SK-N-MC (cell line): ENCODE measurements around the gene TP53.

Experiments used
- DNase-seq: peaks from one replicate; pipeline ENCODE4 v3.0.0-alpha.2; 2011; ENCODE audit warnings: low read depth, low spot score
- H3K27ac ChIP-seq: fragments of 200-600 bp; sonication (generic); 2 replicates; pipeline ENCODE4 v1.5.1; 2016; ENCODE audit warnings: mixed run types
- H3K36me3 ChIP-seq: fragments of 200-600 bp; sonication (generic); 2 replicates; pipeline ENCODE4 v1.6.1; 2017; ENCODE audit warnings: antibody characterized with exemption, low read length, mixed read lengths; ENCODE audit not compliant: insufficient read depth
- H3K4me3 ChIP-seq: fragments of 200-600 bp; sonication (generic); 2 replicates; pipeline ENCODE4 v1.5.1; 2016
- H3K9ac ChIP-seq: fragments of 200-600 bp; sonication (generic); 2 replicates; pipeline ENCODE4 v1.8.0; 2017; ENCODE audit warnings: mixed run types, mixed read lengths; ENCODE audit not compliant: insufficient read length
- H3K9me3 ChIP-seq: fragments of 200-600 bp; sonication (generic); 2 replicates; pipeline ENCODE4 v1.6.1; 2017; ENCODE audit warnings: low read depth, mild to moderate bottlenecking, antibody characterized with exemption, low read length, moderate library complexity, mixed read lengths
- EZH2 ChIP-seq: fragments of 200-600 bp; sonication (generic); IDR thresholded peaks from one replicate; pipeline ENCODE4 v1.6.1; 2017; ENCODE audit warnings: antibody characterized with exemption
- FOXP2 ChIP-seq: optimal IDR thresholded peaks from 2 replicates; pipeline ENCODE3; 2011; ENCODE audit warnings: mild to moderate bottlenecking, moderate library complexity; ENCODE audit not compliant: insufficient read depth; ENCODE audit errors: extremely low read length, control extremely low read depth
- POLR2AphosphoS5 ChIP-seq: IDR thresholded peaks from 2 replicates; pipeline ENCODE4 v1.6.1; 2012; ENCODE audit warnings: mild to moderate bottlenecking, low read depth, low read length, borderline replicate concordance

Gene TP53

GRCh38 chr17:7709031-7709430, 21.7 kb upstream of the TP53 start:
- no peaks in the 10 kb centered on the region for H3K36me3 ChIP-seq
- H3K4me3 ChIP-seq = no peak overlapping the region
- DNase-seq = no peak
- H3K27ac ChIP-seq = no peak overlapping the region
- H3K9ac ChIP-seq = no peak overlapping the region
- no peaks in the 10 kb centered on the region for H3K9me3 ChIP-seq
- TF ChIP-seq FOXP2 (no peak), EZH2 (no peak), POLR2AphosphoS5 (no peak)

GRCh38 chr17:7707858-7708750, 20.8 kb upstream of the TP53 start:
- H3K4me3 ChIP-seq = no peak overlapping the region
- DNase-seq = no peak
- TF ChIP-seq FOXP2 (no peak), POLR2AphosphoS5 (no peak), EZH2 (no peak)
- no peak overlapping the region for H3K27ac ChIP-seq
- no peaks in the 10 kb centered on the region for H3K36me3 ChIP-seq
- H3K9ac ChIP-seq = no peak overlapping the region
- H3K9me3 ChIP-seq = no peaks in the 10 kb centered on the region

GRCh38 chr17:7707446-7707845, 20.2 kb upstream of the TP53 start:
- no peak for DNase-seq
- Histone ChIP-seq H3K9me3 (no peaks in the 10 kb centered on the region), H3K9ac (no peak overlapping the region), H3K36me3 (no peaks in the 10 kb centered on the region), H3K27ac (no peak overlapping the region), H3K4me3 (no peak overlapping the region)
- TF ChIP-seq POLR2AphosphoS5 (no peak), FOXP2 (no peak), EZH2 (no peak)

- Histone ChIP-seq H3K9ac (no peak overlapping the region), H3K4me3 (no peak overlapping the region), H3K36me3 (no peaks in the 10 kb centered on the region; the same call in 1 of the 2 replicates), H3K9me3 (no peaks in the 10 kb centered on the region), H3K27ac (no peak overlapping the region)
- DNase-seq = no peak
- TF ChIP-seq POLR2AphosphoS5 = no peak
- no peak for TF ChIP-seq EZH2
- no peak for TF ChIP-seq FOXP2
These were observed 19.5 kb upstream of the TP53 start for GRCh38 chr17:7706631-7707354.

GRCh38 chr17:7705269-7706255, 18.3 kb upstream of the TP53 start:
- H3K9me3 ChIP-seq = no peaks in the 10 kb centered on the region
- TF ChIP-seq EZH2 = no peak
- DNase-seq = no peak
- no peaks in the 10 kb centered on the region; the same call in 1 of the 2 replicates for H3K36me3 ChIP-seq
- peak overlapping the region; percentile 72 for H3K4me3 ChIP-seq
- H3K9ac ChIP-seq = peak overlapping the region; percentile 50
- H3K27ac ChIP-seq = no peak overlapping the region

GRCh38 chr17:7704601-7705268, 17.4 kb upstream of the TP53 start, which contains the start of gene EFNB3:
TSS of gene EFNB3 (plus strand) at chr17:7705202. CDS start at chr17:7705599, 397 bp downstream.
- Histone ChIP-seq H3K4me3 (peak within 1 kb of the TSS; percentile 72), H3K27ac (peak within 1 kb of the TSS; percentile 1; the same call in 1 of the 2 replicates), H3K9me3 (no peaks in the 10 kb centered on the region), H3K36me3 (no peaks in the 10 kb centered on the region; the same call in 1 of the 2 replicates), H3K9ac (peak within 1 kb of the TSS; percentile 50)
- TF ChIP-seq FOXP2 = no peak
- TF ChIP-seq EZH2 = no peak
- no peak for TF ChIP-seq POLR2AphosphoS5
- DNase-seq = no peak
